ENCODE results near the gene CCBE1.

Gene CCBE1

GRCh38 chr18:59730896-59731295, 33.7 kb upstream of the CCBE1 start:
- Histone ChIP-seq H3K79me2 (ENCODE audit: insufficient read depth, low read length) (no peaks in the 10 kb centered on the region), H3K9me3 (ENCODE audit: insufficient read depth, low read length) (no peaks in the 10 kb centered on the region), H2AFZ (ENCODE audit: low read depth, low read length, severe bottlenecking) (no peak overlapping the region), H3K9ac (ENCODE audit: low read length) (no peak overlapping the region), H4K20me1 (ENCODE audit: low read depth, low read length) (no peaks in the 10 kb centered on the region), H3K4me3 (ENCODE audit: insufficient read depth, low read length, poor library complexity, severe bottlenecking) (no peak overlapping the region), H3F3A (ENCODE audit: insufficient read depth) (no peaks in the 10 kb centered on the region), H3K27ac (ENCODE audit: low read depth, low read length) (no peak overlapping the region), H3K9me2 (replicated peaks; ENCODE audit: insufficient read depth, low read length) (no peaks in the 10 kb centered on the region), H3K36me3 (ENCODE audit: low read length) (no peaks in the 10 kb centered on the region), H3K4me2 (ENCODE audit: low read depth, low read length, poor library complexity, severe bottlenecking) (no peak overlapping the region), H3K27me3 (ENCODE audit: low read length) (no peaks in the 10 kb centered on the region)
- TF ChIP-seq CTCF (IDR thresholded peaks at IDR 0.05; ENCODE audit: insufficient read depth, low read length, poor library complexity, severe bottlenecking) (no peak), EZH2phosphoT487 (conservative IDR thresholded peaks at IDR 0.05; ENCODE audit: low read length) (no peak)

GRCh38 chr18:59729781-59730180, 32.6 kb upstream of the CCBE1 start:
- no peaks in the 10 kb centered on the region for H3K27me3 ChIP-seq (ENCODE audit: low read length)
- no peaks in the 10 kb centered on the region for H3K9me2 ChIP-seq (replicated peaks; ENCODE audit: insufficient read depth, low read length)
- H3K36me3 ChIP-seq (ENCODE audit: low read length), result no peaks in the 10 kb centered on the region
- H4K20me1 ChIP-seq (ENCODE audit: low read depth, low read length), result no peaks in the 10 kb centered on the region
- no peak overlapping the region for H3K9ac ChIP-seq (ENCODE audit: low read length)
- H3K9me3 ChIP-seq (ENCODE audit: insufficient read depth, low read length), result no peaks in the 10 kb centered on the region
- no peak overlapping the region for H2AFZ ChIP-seq (ENCODE audit: low read depth, low read length, severe bottlenecking)
- TF ChIP-seq CTCF (IDR thresholded peaks at IDR 0.05; ENCODE audit: insufficient read depth, low read length, poor library complexity, severe bottlenecking) (no peak), EZH2phosphoT487 (conservative IDR thresholded peaks at IDR 0.05; ENCODE audit: low read length) (no peak)
- no peaks in the 10 kb centered on the region for H3K79me2 ChIP-seq (ENCODE audit: insufficient read depth, low read length)
- H3K4me3 ChIP-seq (ENCODE audit: insufficient read depth, low read length, poor library complexity, severe bottlenecking), result no peak overlapping the region
- no peaks in the 10 kb centered on the region for H3F3A ChIP-seq (ENCODE audit: insufficient read depth)
- no peak overlapping the region for H3K4me2 ChIP-seq (ENCODE audit: low read depth, low read length, poor library complexity, severe bottlenecking)
- no peak overlapping the region for H3K27ac ChIP-seq (ENCODE audit: low read depth, low read length)

GRCh38 chr18:59728816-59729215, 31.6 kb upstream of the CCBE1 start:
- no peak overlapping the region for H3K9ac ChIP-seq (ENCODE audit: low read length)
- H2AFZ ChIP-seq (ENCODE audit: low read depth, low read length, severe bottlenecking), result no peak overlapping the region
- H3K9me3 ChIP-seq (ENCODE audit: insufficient read depth, low read length), result no peaks in the 10 kb centered on the region
- no peaks in the 10 kb centered on the region for H3K79me2 ChIP-seq (ENCODE audit: insufficient read depth, low read length)
- H3F3A ChIP-seq (ENCODE audit: insufficient read depth), result no peaks in the 10 kb centered on the region
- TF ChIP-seq EZH2phosphoT487 (conservative IDR thresholded peaks at IDR 0.05; ENCODE audit: low read length) (no peak), CTCF (IDR thresholded peaks at IDR 0.05; ENCODE audit: insufficient read depth, low read length, poor library complexity, severe bottlenecking) (no peak)
- no peaks in the 10 kb centered on the region for H3K36me3 ChIP-seq (ENCODE audit: low read length)
- no peaks in the 10 kb centered on the region for H4K20me1 ChIP-seq (ENCODE audit: low read depth, low read length)
- H3K27ac ChIP-seq (ENCODE audit: low read depth, low read length), result no peak overlapping the region
- H3K9me2 ChIP-seq (replicated peaks; ENCODE audit: insufficient read depth, low read length), result no peaks in the 10 kb centered on the region
- H3K4me3 ChIP-seq (ENCODE audit: insufficient read depth, low read length, poor library complexity, severe bottlenecking), result no peak overlapping the region
- no peaks in the 10 kb centered on the region for H3K27me3 ChIP-seq (ENCODE audit: low read length)
- H3K4me2 ChIP-seq (ENCODE audit: low read depth, low read length, poor library complexity, severe bottlenecking), result no peak overlapping the region

Measured in SU-DHL-6 (cell line).